Neural progenitor cell (in vitro differentiated cells): ENCODE data around the gene ZFR2. TPM values are rescaled to one million over a fixed set of nuclear protein-coding genes. Genes with fewer than 3 reads are reported as not detected.
A peak's percentile ranks its signal among the peaks of the same experiment; 100 is the strongest.

Source experiments
- DNase-seq: peaks from one replicate; pipeline ENCODE4 v3.0.0-alpha.2; 2016; ENCODE audit warnings: low spot score
- H2AFZ ChIP-seq: fragments of 200-600 bp; sonication (generic); replicated peaks from 2 replicates; pipeline ENCODE4 v1.6.1; 2016; ENCODE audit warnings: antibody characterized with exemption
- H3F3A ChIP-seq: fragments of 200-600 bp; sonication (generic); 2 replicates; pipeline ENCODE4 v1.6.1; 2016; ENCODE audit warnings: antibody characterized with exemption, low read depth
- H3K27ac ChIP-seq: fragments of 200-600 bp; sonication (generic); 2 replicates; pipeline ENCODE4 v1.5.1; 2016; ENCODE audit warnings: mild to moderate bottlenecking
- H3K27me3 ChIP-seq: fragments of 200-600 bp; sonication (generic); 2 replicates; pipeline ENCODE4 v1.6.1; 2016; ENCODE audit warnings: mild to moderate bottlenecking, moderate library complexity
- H3K36me3 ChIP-seq: fragments of 200-600 bp; sonication (generic); 2 replicates; pipeline ENCODE4 v1.5.1; 2016
- H3K4me1 ChIP-seq: fragments of 200-600 bp; sonication (generic); 2 replicates; pipeline ENCODE4 v1.6.1; 2016; ENCODE audit warnings: mixed run types
- H3K4me2 ChIP-seq: fragments of 200-600 bp; sonication (generic); 2 replicates; pipeline ENCODE4 v1.6.1; 2016
- H3K4me3 ChIP-seq: fragments of 200-600 bp; sonication (generic); 2 replicates; pipeline ENCODE4 v1.5.1; 2016
- H3K79me2 ChIP-seq: fragments of 200-600 bp; sonication (generic); 2 replicates; pipeline ENCODE4 v1.6.1; 2016; ENCODE audit warnings: low read depth
- H3K9ac ChIP-seq: fragments of 200-600 bp; sonication (generic); 2 replicates; pipeline ENCODE4 v1.6.1; 2016
- H3K9me3 ChIP-seq: fragments of 200-600 bp; sonication (generic); 2 replicates; pipeline ENCODE4 v1.5.1; 2016; ENCODE audit warnings: low read depth
- H4K20me1 ChIP-seq: fragments of 200-600 bp; sonication (generic); 2 replicates; pipeline ENCODE4 v1.6.1; 2016; ENCODE audit warnings: low read depth
- H3K27ac Mint-ChIP-seq: 3 replicates; pipeline ENCODE4 v1.8.0; 2021; ENCODE audit warnings: mixed read lengths
- H3K27me3 Mint-ChIP-seq: 2 replicates; pipeline ENCODE4 v1.8.0; 2022; ENCODE audit warnings: low read depth, mild to moderate bottlenecking, inconsistent platforms, moderate library complexity, mixed read lengths; ENCODE audit not compliant: insufficient read depth
- H3K36me3 Mint-ChIP-seq: 3 replicates; pipeline ENCODE4 v1.8.0; 2021; ENCODE audit warnings: mixed read lengths
- H3K4me1 Mint-ChIP-seq: 3 replicates; pipeline ENCODE4 v1.8.0; 2021; ENCODE audit warnings: mixed read lengths
- H3K4me3 Mint-ChIP-seq: 3 replicates; pipeline ENCODE4 v1.8.0; 2021; ENCODE audit warnings: mild to moderate bottlenecking, moderate library complexity, mixed read lengths
- H3K9me3 Mint-ChIP-seq: 3 replicates; pipeline ENCODE4 v1.8.0; 2020; ENCODE audit warnings: mixed read lengths
- CTCF ChIP-seq: fragments of 200-600 bp; sonication (generic); IDR thresholded peaks from 2 replicates; pipeline ENCODE4 v1.5.1; 2017; ENCODE audit warnings: antibody characterized with exemption, mild to moderate bottlenecking
- EZH2 ChIP-seq: fragments of 200-600 bp; sonication (generic); IDR thresholded peaks from 2 replicates; pipeline ENCODE4 v1.6.1; 2017; ENCODE audit warnings: antibody characterized with exemption, mild to moderate bottlenecking, moderate library complexity
- EZH2phosphoT487 ChIP-seq: fragments of 200-600 bp; sonication (generic); IDR thresholded peaks from 2 replicates; pipeline ENCODE4 v1.6.1; 2017; ENCODE audit warnings: antibody characterized with exemption
- total RNA-seq: library from RNA; depleted of rRNA; stranded (reverse); fragments of >200 nt; gene quantifications from 2 replicates; pipeline ENCODE4 v1.2.3, GENCODE V29; 2015; ENCODE audit warnings: low replicate concordance

Gene ZFR2
- total RNA-seq, 1 donor from 2014 or later = 8.9 TPM

- H3K27me3 ChIP-seq = peaks cover 10% of the 10 kb centered on the region
- no peaks in the 10 kb centered on the region for H3K36me3 Mint-ChIP-seq
- TF ChIP-seq EZH2phosphoT487 = no peak
- TF ChIP-seq CTCF = peak; percentile 100
- no peak for TF ChIP-seq EZH2
- no peak overlapping the region for H2AFZ ChIP-seq
- H4K20me1 ChIP-seq = peaks cover 6% of the 10 kb centered on the region
- H3K4me2 ChIP-seq = no peak overlapping the region
- DNase-seq = peak; percentile 81
- no peaks in the 10 kb centered on the region for H3K4me1 ChIP-seq
- no peaks in the 10 kb centered on the region for H3K36me3 ChIP-seq
- H3K9ac ChIP-seq = no peak overlapping the region
- H3K27ac Mint-ChIP-seq = no peak overlapping the region
- H3K27ac ChIP-seq = no peak overlapping the region
- peaks cover 8% of the 10 kb centered on the region for H3K4me1 Mint-ChIP-seq
- peaks cover 5% of the 10 kb centered on the region for H3K27me3 Mint-ChIP-seq
- no peak overlapping the region for H3K4me3 ChIP-seq
- H3K9me3 ChIP-seq = no peaks in the 10 kb centered on the region
- no peaks in the 10 kb centered on the region for H3F3A ChIP-seq
- H3K4me3 Mint-ChIP-seq = peak overlapping the region; percentile 50
- H3K79me2 ChIP-seq = no peaks in the 10 kb centered on the region
- H3K9me3 Mint-ChIP-seq = no peaks in the 10 kb centered on the region
These were observed 46.9 kb downstream of the ZFR2 start for GRCh38 chr19:3821857-3822364.

DNA sequence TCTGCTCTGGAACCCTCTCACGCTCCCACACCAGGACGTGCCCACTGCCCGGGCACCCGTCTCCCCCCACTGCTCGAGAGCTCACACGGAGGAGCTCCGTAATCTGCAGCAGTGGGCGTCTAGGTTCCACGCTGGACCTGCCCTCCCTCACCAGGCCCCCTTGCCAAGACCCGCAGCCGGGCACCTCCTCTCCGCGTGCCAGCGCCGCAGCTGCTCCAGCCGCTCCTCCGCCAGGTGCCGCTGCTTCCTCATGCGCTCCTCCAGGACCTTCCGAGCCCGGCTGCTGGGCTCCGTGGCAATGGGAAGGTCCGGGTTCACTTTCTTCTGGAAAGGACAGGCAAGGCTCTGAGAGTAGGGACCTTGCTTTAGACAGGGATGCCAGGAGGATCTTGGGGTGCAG is 47.7 kb downstream of the ZFR2 start:
- H3K9me3 Mint-ChIP-seq = no peaks in the 10 kb centered on the region
- H3K36me3 Mint-ChIP-seq = no peaks in the 10 kb centered on the region
- peaks cover 6% of the 10 kb centered on the region for H4K20me1 ChIP-seq
- H3F3A ChIP-seq = no peaks in the 10 kb centered on the region
- peaks cover 5% of the 10 kb centered on the region for H3K27me3 Mint-ChIP-seq
- no peak overlapping the region for H3K4me2 ChIP-seq
- H3K27ac Mint-ChIP-seq = no peak overlapping the region
- TF ChIP-seq CTCF (no peak), EZH2phosphoT487 (no peak), EZH2 (no peak)
- no peak overlapping the region for H2AFZ ChIP-seq
- no peak overlapping the region for H3K9ac ChIP-seq
- no peak for DNase-seq
- no peaks in the 10 kb centered on the region for H3K79me2 ChIP-seq
- peaks cover 8% of the 10 kb centered on the region for H3K4me1 Mint-ChIP-seq
- no peak overlapping the region for H3K27ac ChIP-seq
- no peak overlapping the region for H3K4me3 Mint-ChIP-seq
- H3K9me3 ChIP-seq = no peaks in the 10 kb centered on the region
- peaks cover 10% of the 10 kb centered on the region for H3K27me3 ChIP-seq
- H3K4me3 ChIP-seq = no peak overlapping the region
- no peaks in the 10 kb centered on the region for H3K36me3 ChIP-seq
- no peaks in the 10 kb centered on the region for H3K4me1 ChIP-seq

GRCh38 chr19:3819989-3820388 is 48.8 kb downstream of the ZFR2 start:
- no peaks in the 10 kb centered on the region for H3K9me3 Mint-ChIP-seq
- peaks cover 8% of the 10 kb centered on the region for H3K4me1 Mint-ChIP-seq
- H3K79me2 ChIP-seq = no peaks in the 10 kb centered on the region
- H3K27ac Mint-ChIP-seq = no peak overlapping the region
- H3K27ac ChIP-seq = no peak overlapping the region
- H3F3A ChIP-seq = no peaks in the 10 kb centered on the region
- no peak overlapping the region for H3K4me3 ChIP-seq
- H3K4me2 ChIP-seq = no peak overlapping the region
- H3K9ac ChIP-seq = no peak overlapping the region
- peaks cover 6% of the 10 kb centered on the region for H4K20me1 ChIP-seq
- peaks cover 5% of the 10 kb centered on the region for H3K27me3 Mint-ChIP-seq
- H2AFZ ChIP-seq = no peak overlapping the region
- TF ChIP-seq EZH2 = no peak
- no peak for TF ChIP-seq EZH2phosphoT487
- no peak for TF ChIP-seq CTCF
- no peaks in the 10 kb centered on the region for H3K9me3 ChIP-seq
- no peak for DNase-seq
- H3K27me3 ChIP-seq = peaks cover 10% of the 10 kb centered on the region
- no peaks in the 10 kb centered on the region for H3K36me3 Mint-ChIP-seq
- H3K36me3 ChIP-seq = no peaks in the 10 kb centered on the region
- H3K4me3 Mint-ChIP-seq = no peak overlapping the region
- no peaks in the 10 kb centered on the region for H3K4me1 ChIP-seq
